Thyroid gland (tissue), 4 donors: Measurements from ENCODE around the gene FBXW4.

Experiments
- POLR2A ChIP-seq, 2 donors: fragments of 450-650 bp; IDR thresholded peaks; one replicate each; pipeline ENCODE4 v1.6.1; 2017; ENCODE audit warnings: antibody characterized with exemption in 2 of 2, mild to moderate bottlenecking in 2 of 2, moderate library complexity in 1 of 2
- TF ChIP-seq, protein P1 (sequence below), 6 experiments: fragments of 200-600 bp in 3 of 6; fragments of 450-650 bp in 3 of 6; sonication (generic) in 3 of 6; IDR thresholded peaks; one replicate each; pipeline ENCODE4 v1.5.1; 2016 to 2019; ENCODE audit warnings: antibody characterized with exemption in 6 of 6, mild to moderate bottlenecking in 2 of 6, inconsistent platforms in 1 of 6, moderate library complexity in 1 of 6

- TF ChIP-seq, protein P1, sequence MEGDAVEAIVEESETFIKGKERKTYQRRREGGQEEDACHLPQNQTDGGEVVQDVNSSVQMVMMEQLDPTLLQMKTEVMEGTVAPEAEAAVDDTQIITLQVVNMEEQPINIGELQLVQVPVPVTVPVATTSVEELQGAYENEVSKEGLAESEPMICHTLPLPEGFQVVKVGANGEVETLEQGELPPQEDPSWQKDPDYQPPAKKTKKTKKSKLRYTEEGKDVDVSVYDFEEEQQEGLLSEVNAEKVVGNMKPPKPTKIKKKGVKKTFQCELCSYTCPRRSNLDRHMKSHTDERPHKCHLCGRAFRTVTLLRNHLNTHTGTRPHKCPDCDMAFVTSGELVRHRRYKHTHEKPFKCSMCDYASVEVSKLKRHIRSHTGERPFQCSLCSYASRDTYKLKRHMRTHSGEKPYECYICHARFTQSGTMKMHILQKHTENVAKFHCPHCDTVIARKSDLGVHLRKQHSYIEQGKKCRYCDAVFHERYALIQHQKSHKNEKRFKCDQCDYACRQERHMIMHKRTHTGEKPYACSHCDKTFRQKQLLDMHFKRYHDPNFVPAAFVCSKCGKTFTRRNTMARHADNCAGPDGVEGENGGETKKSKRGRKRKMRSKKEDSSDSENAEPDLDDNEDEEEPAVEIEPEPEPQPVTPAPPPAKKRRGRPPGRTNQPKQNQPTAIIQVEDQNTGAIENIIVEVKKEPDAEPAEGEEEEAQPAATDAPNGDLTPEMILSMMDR (IDR thresholded peaks at IDR 0.05) = no peak
- TF ChIP-seq POLR2A (IDR thresholded peaks at IDR 0.05) = no peak
Measured at GRCh38 chr10:101612872-101613271, 82.1 kb downstream of the FBXW4 start.
